Thyroid gland (tissue), 4 donors: ENCODE data around the gene SETX.

Experiments used
- CTCF ChIP-seq, 6 experiments: fragments of 200-600 bp in 3 of 6; fragments of 450-650 bp in 3 of 6; sonication (generic) in 3 of 6; IDR thresholded peaks; one replicate each; pipeline ENCODE4 v1.5.1; 2016 to 2019; ENCODE audit warnings: antibody characterized with exemption in 6 of 6, mild to moderate bottlenecking in 2 of 6, inconsistent platforms in 1 of 6, moderate library complexity in 1 of 6
- POLR2A ChIP-seq, 2 donors: fragments of 450-650 bp; IDR thresholded peaks; one replicate each; pipeline ENCODE4 v1.6.1; 2017; ENCODE audit warnings: antibody characterized with exemption in 2 of 2, mild to moderate bottlenecking in 2 of 2, moderate library complexity in 1 of 2

GRCh38 chr9:132234535-132234934 lies 120.3 kb downstream of the SETX start:
- no peak for TF ChIP-seq CTCF (IDR thresholded peaks at IDR 0.05)
- TF ChIP-seq POLR2A (IDR thresholded peaks at IDR 0.05): no peak
